Stimulated activated CD4-positive, alpha-beta T cell treated with anti-CD3 and anti-CD28 coated beads, Interleukin-12 subunit alpha, Interleukin-12 subunit beta, amount 100 ng/mL, for 24 hours (primary cell): ENCODE measurements around the gene LRCH1.
A peak's percentile ranks its signal among the peaks of the same experiment; 100 is the strongest.

Experiments
- DNase-seq, 2 experiments: peaks; one replicate each; pipeline ENCODE4 v3.0.0-alpha.2; 2020; ENCODE audit warnings: low read depth in 2 of 2

Gene LRCH1

DNA sequence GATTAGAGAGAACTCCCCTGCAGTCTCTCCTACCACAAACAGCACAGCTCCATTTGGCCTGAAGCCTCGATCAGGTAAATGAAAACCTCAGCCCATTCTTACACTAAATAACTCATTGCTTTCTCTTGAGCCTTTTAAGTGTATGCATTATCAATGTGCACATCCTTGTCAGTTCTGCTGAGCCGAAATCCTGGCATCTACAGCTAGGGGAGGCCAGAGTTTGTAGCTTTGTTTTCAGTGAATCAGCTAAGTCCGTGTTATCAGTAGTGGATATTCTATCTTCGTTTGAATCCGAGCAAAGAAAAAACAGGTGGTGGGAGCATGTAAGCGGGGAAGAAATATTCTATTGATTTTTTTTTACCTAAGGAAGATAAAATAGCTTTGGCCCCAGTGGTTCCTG lies 159.6 kb downstream of the LRCH1 start:
- DNase-seq: no peak

GRCh38 chr13:46715363-46715762 lies 162.4 kb downstream of the LRCH1 start:
- no peak for DNase-seq

DNA sequence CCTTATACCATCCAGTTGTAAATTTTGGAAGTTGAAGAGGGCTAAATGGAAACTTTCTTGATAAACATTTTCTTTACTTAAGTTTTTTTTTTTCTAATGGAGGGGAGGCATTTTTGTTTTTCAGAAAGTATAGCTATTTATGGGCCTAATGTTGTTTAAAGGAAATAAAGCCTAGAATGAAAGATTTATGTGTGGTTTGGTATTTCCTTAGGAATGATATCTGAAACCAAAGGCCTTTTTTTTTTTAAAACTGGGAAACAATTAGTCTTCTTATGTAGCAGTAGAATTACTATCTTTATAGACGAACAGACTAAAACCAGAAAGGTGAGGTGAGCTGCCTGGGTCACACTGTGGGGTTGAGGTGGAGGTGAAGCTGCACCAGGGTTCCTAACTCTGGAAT lies 163.9 kb downstream of the LRCH1 start:
- DNase-seq: no peak

- no peak for DNase-seq
Observed at GRCh38 chr13:46717275-46717674, 164.3 kb downstream of the LRCH1 start.

DNA sequence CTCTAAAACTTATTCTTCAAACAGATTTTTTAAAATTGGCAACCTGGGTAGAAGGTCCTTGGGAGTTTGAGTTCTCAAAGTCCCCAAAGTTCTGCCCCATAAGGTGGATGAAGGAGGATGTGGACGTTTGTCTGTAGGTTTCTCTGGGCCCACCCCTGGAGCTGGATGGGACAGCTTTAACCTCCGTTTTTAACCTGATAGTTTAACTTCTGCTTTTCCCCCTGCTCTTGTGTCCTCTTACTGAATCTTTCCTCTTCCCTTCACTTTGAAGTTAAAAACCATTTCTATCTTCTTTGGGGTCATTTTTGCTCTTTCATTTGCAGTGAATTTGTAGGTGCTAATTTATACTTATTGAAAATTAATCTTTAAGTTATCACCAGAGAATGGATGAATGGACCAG lies 164.9 kb downstream of the LRCH1 start:
- DNase-seq: no peak

GRCh38 chr13:46720189-46720588 lies 167.2 kb downstream of the LRCH1 start:
- DNase-seq: no peak

GRCh38 chr13:46721054-46721453 lies 168.1 kb downstream of the LRCH1 start:
- peak in 1 of 2 experiments; percentile 11 for DNase-seq

DNA sequence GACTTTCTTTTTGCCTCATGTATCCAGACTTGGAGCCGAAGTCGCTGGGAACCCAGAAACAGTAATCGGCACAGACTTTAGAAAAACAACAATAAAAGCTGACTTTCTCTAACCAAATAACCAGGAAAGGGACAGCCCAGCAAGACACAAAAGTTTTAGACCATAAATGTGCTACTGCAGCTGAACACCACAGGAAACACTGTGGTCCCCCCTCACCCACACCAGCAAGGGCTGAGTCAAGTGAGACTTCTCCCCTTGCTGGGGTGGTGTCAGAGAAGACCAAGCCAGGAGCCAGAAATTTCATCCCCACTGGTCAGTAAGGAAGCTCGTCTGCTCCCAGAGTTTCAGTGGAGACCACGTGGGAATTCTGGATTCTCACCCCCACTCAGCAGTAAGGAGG lies 173.4 kb downstream of the LRCH1 start:
- no peak for DNase-seq

DNA sequence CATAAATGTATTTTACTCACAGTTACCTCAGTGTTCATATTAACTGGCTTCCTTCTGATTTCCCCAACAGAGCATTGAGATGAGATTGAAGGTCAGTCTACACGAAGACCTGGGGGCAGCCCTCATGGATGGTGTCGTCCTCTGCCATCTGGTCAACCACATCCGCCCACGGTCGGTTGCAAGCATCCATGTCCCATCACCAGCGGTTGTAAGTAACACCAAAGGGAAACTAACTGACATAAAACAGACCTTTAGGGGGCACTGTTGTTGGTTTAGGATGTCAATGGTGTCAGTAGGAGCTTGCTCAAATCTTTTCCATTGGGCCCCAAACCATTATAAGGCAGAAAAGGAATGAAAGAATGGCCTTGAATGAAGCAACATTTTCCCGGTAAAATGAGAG lies 175.8 kb downstream of the LRCH1 start:
- DNase-seq: no peak

- no peak for DNase-seq
Observed at GRCh38 chr13:46731535-46731934, 178.6 kb downstream of the LRCH1 start.

DNA sequence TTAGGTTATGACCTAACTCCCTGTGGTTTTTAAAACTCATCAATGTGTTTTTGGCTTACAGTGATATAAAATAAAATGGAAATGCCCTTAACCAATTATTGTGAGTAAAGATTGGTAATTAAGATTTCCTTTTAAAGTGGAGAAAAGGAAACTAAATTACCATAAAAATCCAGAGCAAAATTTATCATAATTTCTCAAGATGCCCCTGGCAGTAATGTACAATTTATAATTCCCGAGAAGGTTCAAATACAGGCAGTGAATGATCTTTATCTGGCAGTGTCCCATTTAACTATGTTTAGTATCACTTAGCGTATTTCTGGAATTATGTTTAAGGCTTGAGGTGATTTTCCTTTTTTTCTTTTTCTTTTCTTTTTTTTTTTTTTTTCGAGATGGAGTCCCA lies 182.5 kb downstream of the LRCH1 start:
- no peak for DNase-seq

DNA sequence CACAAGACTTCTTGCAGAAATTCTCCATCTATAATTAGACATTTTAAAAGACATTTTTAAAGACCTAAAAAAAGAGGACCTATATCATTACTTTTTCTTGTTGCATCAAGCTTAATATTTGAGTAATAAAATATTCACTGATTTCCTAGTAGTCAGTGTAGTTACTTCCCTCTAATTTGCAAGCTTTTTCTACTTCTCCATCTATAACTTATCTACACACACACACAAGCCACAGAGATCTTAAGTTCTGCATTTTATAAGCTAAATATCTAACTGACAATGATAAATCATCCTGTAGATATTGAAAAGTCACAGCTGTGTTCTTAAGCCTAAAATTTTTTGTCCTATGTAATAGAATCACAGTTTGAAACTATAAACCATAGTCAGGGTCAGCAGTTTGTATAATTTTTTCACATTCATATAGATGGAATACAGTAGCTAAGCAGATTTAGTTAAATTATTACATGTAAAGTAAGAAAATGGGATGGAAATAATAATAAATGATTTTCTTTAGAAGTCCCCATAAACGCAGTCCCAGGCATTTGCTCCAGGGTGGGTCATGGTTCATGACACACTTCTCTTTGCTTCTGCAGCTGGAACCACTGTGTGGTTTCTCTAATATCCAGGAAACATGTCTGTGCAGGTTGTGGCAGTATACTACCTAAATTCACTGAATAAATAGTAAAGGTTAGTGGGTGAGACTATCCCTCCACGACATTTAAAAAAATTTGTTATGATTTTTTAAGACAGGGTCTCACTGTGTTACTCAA lies 183.8 kb downstream of the LRCH1 start:
- DNase-seq: no peak

- DNase-seq: no peak
Observed at GRCh38 chr13:46738055-46738454, 185.1 kb downstream of the LRCH1 start.

GRCh38 chr13:46738766-46739165 lies 185.8 kb downstream of the LRCH1 start:
- no peak for DNase-seq

DNA sequence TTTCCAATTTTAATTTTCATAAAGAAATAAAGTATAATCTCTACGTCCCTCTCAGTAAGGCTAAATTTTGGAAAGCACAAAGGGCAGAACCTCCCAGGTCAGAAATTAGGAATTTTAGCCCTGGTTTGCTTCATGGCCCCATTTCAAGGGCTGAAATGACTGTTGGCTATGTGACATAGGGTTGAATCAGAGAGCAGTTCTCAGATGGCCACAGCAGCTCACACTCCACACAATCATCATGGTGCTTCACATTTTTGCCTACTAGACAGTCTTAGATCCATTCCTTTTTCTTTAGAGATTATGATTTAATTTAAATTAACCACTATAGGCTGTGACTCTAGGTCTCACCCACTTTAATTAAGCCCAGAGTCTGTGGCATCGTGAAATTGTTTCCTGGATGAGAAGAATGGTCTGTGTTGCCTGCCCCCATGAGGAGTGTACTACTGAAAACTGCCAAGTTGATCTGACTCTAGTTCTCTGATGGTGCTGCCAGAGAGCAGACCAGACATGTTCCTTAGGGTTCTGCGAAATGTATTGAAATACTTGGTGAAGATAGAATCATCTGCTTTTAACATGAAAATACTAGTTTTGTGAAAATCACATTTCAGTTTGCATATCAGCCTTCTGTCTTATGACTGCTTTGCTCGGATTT lies 186.6 kb downstream of the LRCH1 start:
- DNase-seq: no peak

GRCh38 chr13:46743191-46743590 lies 190.2 kb downstream of the LRCH1 start:
- no peak for DNase-seq

- DNase-seq: no peak
Observed at GRCh38 chr13:46745062-46745461, 192.1 kb downstream of the LRCH1 start.

DNA sequence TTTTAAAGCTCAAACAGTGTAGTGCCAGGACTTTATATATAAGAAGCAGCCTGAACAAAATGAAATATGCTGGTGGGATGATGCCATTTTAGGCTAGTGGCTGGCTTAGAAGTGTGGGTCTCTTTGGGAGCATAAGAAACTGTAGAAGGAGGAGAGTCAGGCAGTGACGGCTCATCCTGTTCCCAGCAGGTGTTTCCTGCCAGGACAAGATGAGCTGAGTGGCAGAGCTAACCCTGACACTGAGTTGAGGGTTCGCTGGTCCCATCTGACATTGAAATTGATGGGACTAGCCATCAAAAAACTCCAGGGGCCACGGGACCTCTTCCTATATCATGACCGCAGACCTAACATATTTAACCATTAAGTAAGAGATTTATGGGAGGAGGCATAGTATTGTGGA lies 192.7 kb downstream of the LRCH1 start:
- no peak for DNase-seq

DNA sequence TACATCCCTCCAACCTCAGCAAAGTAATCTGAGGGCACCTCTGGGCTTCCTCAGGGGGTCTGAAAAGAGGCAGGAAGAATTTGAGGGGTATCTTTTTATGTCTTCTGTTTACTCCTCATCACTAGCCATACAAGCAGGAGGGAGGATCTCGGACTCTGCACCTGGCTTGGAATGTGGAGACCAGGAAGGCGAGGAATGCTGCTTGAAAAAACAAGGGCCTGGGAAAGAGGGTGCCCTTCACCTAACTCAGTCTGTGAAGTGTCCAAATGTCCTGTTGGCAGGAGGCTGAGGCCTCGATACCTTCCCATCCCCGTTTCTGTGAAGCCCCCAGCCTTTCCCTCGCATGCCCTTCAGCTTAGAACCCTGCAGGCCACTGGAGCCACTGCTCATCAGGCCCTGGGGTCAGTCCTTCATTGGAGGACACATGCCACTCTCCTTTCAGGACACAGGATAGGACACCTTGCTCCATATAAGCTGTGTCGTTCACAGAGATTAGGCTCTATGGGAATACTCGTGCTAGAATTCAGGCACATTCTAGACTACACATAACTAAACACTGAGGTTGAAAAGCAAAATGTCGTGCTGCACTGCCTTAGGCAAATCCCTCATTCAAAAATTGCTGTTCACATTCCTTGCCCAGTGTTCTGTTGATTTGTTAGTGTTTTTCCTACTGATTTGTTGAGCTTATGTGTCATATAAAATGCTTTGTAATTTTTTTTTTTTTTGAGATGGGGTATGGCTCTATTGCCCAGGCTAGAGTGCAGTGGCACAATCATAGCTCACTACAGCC lies 194.3 kb downstream of the LRCH1 start:
- no peak for DNase-seq

GRCh38 chr13:46748300-46748699 lies 195.3 kb downstream of the LRCH1 start:
- no peak for DNase-seq

DNA sequence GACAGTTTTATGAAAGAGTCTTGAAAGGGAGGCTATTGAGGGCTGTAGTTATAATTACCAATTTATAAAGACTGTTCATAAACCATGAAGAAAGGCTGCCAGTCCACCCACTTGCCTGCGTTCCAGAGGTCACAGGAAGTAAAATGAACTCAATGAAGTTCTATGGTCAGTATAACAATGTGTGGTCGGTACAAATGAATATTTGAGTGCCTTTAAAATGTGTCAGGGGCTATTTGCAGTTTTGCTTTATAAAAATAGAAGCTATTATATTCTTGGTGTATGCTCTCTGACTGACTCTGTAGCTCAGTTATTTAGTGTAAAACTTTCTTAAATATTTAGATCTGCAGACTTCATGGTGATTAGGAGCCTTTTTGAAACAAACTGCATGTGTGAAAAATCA lies 197.0 kb downstream of the LRCH1 start:
- no peak for DNase-seq

GRCh38 chr13:46751811-46752635 lies 199.1 kb downstream of the LRCH1 start:
- peak in 1 of 2 experiments; percentile 20 for DNase-seq
